ENCODE results near the gene INSYN1. TPM values are rescaled to one million over a fixed set of nuclear protein-coding genes. Genes with fewer than 3 reads are reported as not detected.
A peak's percentile ranks its signal among the peaks of the same experiment; 100 is the strongest.

Gene INSYN1
- total RNA-seq, 1 donor from 2014 or later = 13.0 TPM

DNA sequence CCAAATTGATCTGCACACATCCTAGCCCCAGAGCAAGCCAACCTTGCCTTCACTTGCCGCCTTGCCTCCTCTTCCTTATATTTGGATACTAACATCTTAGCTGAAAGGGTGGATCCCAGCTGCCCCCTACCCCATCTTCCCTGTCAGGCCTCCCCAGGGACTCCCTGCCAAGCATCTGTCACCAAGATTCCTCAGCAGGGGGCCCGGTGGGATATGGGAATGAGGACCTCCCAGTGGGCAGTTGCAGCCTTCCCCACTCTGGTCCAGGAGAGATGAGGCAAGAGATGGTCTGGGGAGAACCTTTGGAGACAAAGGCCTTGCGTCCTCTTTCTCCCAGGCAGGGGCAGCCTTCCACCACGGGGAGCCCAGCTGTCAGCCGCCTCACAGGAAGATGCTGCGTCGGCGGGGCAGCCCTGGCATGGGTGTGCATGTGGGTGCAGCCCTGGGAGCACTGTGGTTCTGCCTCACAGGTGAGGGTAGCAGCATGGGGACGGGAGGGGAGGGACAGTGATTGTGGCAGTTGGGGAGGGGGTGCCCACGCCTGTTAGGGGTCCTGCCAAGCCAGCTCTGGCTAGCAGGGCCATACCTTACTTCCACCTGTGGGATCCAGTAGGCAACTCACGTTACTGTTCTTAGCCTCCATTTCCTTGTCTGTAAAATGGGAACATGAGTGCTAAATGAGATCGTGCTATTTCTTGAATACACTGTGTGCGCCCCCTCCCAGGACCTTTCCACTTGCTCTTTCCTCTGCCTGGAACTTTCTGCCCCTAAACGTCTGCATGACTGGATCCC lies 53.7 kb downstream of the INSYN1 start:
- H3K9me3 ChIP-seq = no peaks in the 10 kb centered on the region
- TF ChIP-seq, protein P1, sequence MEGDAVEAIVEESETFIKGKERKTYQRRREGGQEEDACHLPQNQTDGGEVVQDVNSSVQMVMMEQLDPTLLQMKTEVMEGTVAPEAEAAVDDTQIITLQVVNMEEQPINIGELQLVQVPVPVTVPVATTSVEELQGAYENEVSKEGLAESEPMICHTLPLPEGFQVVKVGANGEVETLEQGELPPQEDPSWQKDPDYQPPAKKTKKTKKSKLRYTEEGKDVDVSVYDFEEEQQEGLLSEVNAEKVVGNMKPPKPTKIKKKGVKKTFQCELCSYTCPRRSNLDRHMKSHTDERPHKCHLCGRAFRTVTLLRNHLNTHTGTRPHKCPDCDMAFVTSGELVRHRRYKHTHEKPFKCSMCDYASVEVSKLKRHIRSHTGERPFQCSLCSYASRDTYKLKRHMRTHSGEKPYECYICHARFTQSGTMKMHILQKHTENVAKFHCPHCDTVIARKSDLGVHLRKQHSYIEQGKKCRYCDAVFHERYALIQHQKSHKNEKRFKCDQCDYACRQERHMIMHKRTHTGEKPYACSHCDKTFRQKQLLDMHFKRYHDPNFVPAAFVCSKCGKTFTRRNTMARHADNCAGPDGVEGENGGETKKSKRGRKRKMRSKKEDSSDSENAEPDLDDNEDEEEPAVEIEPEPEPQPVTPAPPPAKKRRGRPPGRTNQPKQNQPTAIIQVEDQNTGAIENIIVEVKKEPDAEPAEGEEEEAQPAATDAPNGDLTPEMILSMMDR (IDR thresholded peaks at IDR 0.05) = no peak
- intact Hi-C loops (cut with DNase I) = loop anchor here (1.0 to 5.0 kb wide), 3 partner anchors 22 to 137 kb away; no protein-coding TSS in a partner anchor
- H3K27me3 ChIP-seq = no peaks in the 10 kb centered on the region
- peaks cover 21 to 32% of the 10 kb centered on the region in 2 donors for H3K36me3 ChIP-seq
- DNase-seq (ENCODE audit: low spot score in 2 of 2) = no peak
- H3K4me3 ChIP-seq = no peak overlapping the region
- H3K4me1 ChIP-seq = peaks cover 14 to 20% of the 10 kb centered on the region in 2 donors
- H3K27ac ChIP-seq = no peak overlapping the region

DNA sequence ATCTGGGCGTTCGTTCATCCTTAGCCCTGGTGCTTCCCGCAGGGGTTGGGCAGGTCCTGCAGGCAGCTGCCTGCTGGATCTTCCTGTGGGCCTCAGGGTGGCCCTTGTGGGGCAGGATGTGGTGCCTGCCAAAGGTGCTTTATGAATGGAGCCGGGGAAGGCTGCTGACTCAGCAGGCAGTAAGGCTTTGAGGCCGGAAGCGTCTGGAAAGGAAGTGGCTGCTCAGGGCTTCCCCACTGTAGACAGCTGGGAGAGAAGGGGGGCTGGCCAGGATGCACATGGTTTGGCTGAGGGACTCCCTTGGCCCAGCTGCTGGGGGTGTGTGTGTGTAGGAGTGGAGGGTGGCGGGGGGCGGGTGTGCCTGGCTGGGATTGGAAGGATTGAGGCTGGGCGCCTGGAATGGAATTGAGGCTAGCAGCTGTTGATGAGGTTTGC lies 56.1 kb downstream of the INSYN1 start:
- Histone ChIP-seq H3K4me1 (peaks cover 21 to 23% of the 10 kb centered on the region in 2 donors), H3K27me3 (no peaks in the 10 kb centered on the region), H3K9me3 (no peaks in the 10 kb centered on the region), H3K4me3 (no peak overlapping the region), H3K36me3 (peaks cover 6 to 10% of the 10 kb centered on the region in 2 donors), H3K27ac (no peak overlapping the region)
- intact Hi-C loops (cut with DNase I) = no loop called here
- TF ChIP-seq, protein P1 (IDR thresholded peaks at IDR 0.05) = no peak
- peak; percentile 66 to 90 for DNase-seq (ENCODE audit: low spot score in 2 of 2)

DNA sequence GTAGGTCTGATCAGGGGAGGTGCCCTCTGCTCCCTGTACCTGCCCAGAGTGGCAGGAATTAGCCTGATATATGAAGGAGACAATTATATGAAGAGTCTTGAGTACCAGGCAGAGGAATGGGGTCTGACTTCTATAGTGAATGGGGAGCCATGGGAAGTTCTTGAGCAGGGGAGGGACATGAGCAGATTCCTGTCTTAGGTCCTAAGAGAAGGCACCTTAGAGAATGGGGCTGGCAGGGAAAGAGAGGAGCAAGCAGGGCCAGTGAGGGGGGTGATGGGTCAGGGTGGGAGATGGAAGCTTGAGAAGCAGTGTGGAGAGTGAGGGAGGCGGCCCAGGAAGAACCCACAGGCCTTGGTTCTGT lies 56.5 kb downstream of the INSYN1 start:
- Histone ChIP-seq H3K36me3 (peaks cover 6% of the 10 kb centered on the region in 2 donors), H3K27ac (no peak overlapping the region), H3K4me1 (peaks cover 22 to 26% of the 10 kb centered on the region in 2 donors), H3K27me3 (no peaks in the 10 kb centered on the region), H3K9me3 (no peaks in the 10 kb centered on the region), H3K4me3 (no peak overlapping the region)
- intact Hi-C loops (cut with DNase I) = no loop called here
- DNase-seq (ENCODE audit: low spot score in 2 of 2) = no peak
- TF ChIP-seq, protein P1 (IDR thresholded peaks at IDR 0.05) = no peak

DNA sequence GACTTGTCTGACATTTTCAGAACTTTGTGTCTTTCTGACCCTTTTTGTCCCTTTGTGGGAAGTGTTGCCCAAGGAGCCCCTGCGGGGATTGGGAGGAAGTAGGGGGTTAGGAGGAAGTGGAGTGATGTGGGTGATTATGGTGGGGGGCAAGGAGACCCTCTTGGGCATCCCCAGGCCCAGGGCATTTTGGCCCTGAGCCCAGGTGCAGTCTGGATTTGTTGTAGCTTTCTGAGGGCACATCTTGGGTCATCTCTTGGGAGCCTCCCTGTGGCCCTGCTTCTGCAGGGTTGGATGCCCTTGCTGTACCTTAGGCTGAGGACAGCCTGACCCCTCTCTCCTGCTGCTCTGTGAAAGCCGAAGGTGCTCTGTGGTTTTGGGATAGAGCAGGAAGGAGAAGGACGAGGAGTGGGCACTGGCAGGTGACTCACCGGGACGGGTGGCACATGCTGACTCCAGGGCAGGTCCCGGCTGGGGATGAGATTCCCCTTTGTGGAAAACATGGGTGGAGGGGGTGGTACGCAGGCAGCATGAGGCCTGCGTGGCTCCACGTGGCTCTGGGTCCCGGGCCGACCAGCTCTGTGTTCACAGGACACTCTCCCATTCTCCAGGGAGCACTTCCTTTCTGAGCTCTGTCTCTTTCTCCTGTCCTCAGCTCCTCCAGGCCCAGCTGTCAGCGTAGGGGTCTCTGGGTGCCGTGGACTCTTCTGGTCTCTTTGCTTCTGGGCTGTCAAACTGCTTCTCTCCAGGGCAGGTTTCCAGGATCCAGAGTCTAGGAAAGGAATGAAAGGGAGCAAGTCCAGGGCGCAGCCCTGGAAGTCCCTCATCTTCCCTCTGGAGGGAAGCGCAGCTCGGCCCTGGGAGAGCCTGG lies 57.1 kb downstream of the INSYN1 start:
- H3K4me3 ChIP-seq = no peak overlapping the region
- no peaks in the 10 kb centered on the region for H3K9me3 ChIP-seq
- intact Hi-C loops (cut with DNase I) = no loop called here
- TF ChIP-seq, protein P1 (IDR thresholded peaks at IDR 0.05) = no peak
- no peak for DNase-seq (ENCODE audit: low spot score in 2 of 2)
- H3K4me1 ChIP-seq = peaks cover 25 to 32% of the 10 kb centered on the region in 2 donors
- no peaks in the 10 kb centered on the region for H3K27me3 ChIP-seq
- H3K27ac ChIP-seq = no peak overlapping the region
- peaks cover 3 to 6% of the 10 kb centered on the region in 2 donors for H3K36me3 ChIP-seq

DNA sequence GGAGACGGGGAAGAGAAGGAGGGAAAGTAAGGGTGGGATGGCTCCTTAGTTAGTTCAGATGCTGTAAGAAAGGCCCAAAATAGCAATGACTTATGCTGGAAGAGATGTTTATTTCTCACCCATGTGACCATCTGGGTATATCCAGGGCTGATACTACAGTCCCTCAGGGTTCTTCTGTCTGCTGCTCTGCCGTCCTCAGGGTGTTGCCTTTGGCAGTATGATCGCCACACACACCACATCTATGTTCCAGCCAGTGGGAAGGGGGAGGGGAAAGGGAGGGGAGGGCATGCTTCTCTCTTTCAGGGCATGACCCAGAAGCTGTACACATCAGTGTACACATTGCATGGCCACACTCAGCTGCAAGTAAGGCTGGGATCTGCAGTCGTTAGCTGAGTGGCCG lies 58.7 kb downstream of the INSYN1 start:
- TF ChIP-seq, protein P1 (IDR thresholded peaks at IDR 0.05) = no peak
- no peaks in the 10 kb centered on the region for H3K27me3 ChIP-seq
- DNase-seq (ENCODE audit: low spot score in 2 of 2) = no peak
- H3K27ac ChIP-seq = no peak overlapping the region
- intact Hi-C loops (cut with DNase I) = no loop called here
- peaks cover 1 to 4% of the 10 kb centered on the region in 2 donors for H3K36me3 ChIP-seq
- H3K4me3 ChIP-seq = no peak overlapping the region
- no peaks in the 10 kb centered on the region for H3K9me3 ChIP-seq
- H3K4me1 ChIP-seq = peaks cover 25 to 33% of the 10 kb centered on the region in 2 donors
